GM12872 (cell line): Measurements from ENCODE around the gene PP2D1.

ENCODE experiments used
- CTCF ChIP-seq: IDR thresholded peaks from 3 replicates; pipeline ENCODE4 v1.5.1; 2011; ENCODE audit warnings: low read depth, mild to moderate bottlenecking, low read length, moderate library complexity; ENCODE audit not compliant: insufficient read depth

PP2D1 gene

GRCh38 chr3:20015525-20015924 is 3.5 kb upstream of the PP2D1 start:
- no peak for TF ChIP-seq CTCF

- no peak for TF ChIP-seq CTCF
These were observed 1.3 kb upstream of the PP2D1 start for GRCh38 chr3:20013396-20013795.

- TF ChIP-seq CTCF: no peak
These were observed 3.4 kb downstream of the PP2D1 start for GRCh38 chr3:20008646-20009045.

- TF ChIP-seq CTCF: no peak
These were observed 4.1 kb downstream of the PP2D1 start for GRCh38 chr3:20007960-20008359.

- TF ChIP-seq CTCF: no peak
These were observed 10.1 kb downstream of the PP2D1 start for GRCh38 chr3:20001932-20002331.

GRCh38 chr3:19997502-19997901 is 14.6 kb downstream of the PP2D1 start:
- no peak for TF ChIP-seq CTCF

GRCh38 chr3:19994796-19995195 is 17.3 kb downstream of the PP2D1 start:
- no peak for TF ChIP-seq CTCF

GRCh38 chr3:19972054-19972453 is 40.0 kb downstream of the PP2D1 start:
- no peak for TF ChIP-seq CTCF
